Hepatocyte (in vitro differentiated cells): ENCODE measurements around the gene WDR72. TPM values are rescaled to one million over a fixed set of nuclear protein-coding genes. Genes with fewer than 3 reads are reported as not detected.

Experiments
- DNase-seq: peaks from one replicate; pipeline ENCODE4 v3.0.0-alpha.2; 2016; ENCODE audit warnings: low spot score
- H2AFZ ChIP-seq: fragments of 200-600 bp; sonication (generic); 2 replicates; pipeline ENCODE4 v1.6.0; 2016; ENCODE audit warnings: antibody characterized with exemption, mild to moderate bottlenecking
- H3K27ac ChIP-seq: fragments of 200-600 bp; sonication (generic); 2 replicates; pipeline ENCODE4 v1.5.1; 2016; ENCODE audit warnings: mild to moderate bottlenecking
- H3K27me3 ChIP-seq: fragments of 200-600 bp; sonication (generic); 2 replicates; pipeline ENCODE4 v1.6.1; 2016
- H3K36me3 ChIP-seq: fragments of 200-600 bp; sonication (generic); replicated peaks from 2 replicates; pipeline ENCODE4 v1.5.1; 2016; ENCODE audit warnings: low read depth; ENCODE audit not compliant: insufficient read depth
- H3K4me1 ChIP-seq: fragments of 200-600 bp; sonication (generic); 2 replicates; pipeline ENCODE4 v1.5.1; 2016; ENCODE audit warnings: mild to moderate bottlenecking, moderate library complexity; ENCODE audit not compliant: insufficient read depth
- H3K4me2 ChIP-seq: fragments of 200-600 bp; sonication (generic); 2 replicates; pipeline ENCODE4 v1.6.0; 2016
- H3K4me3 ChIP-seq: fragments of 200-600 bp; sonication (generic); 2 replicates; pipeline ENCODE4 v1.5.1; 2016; ENCODE audit warnings: mild to moderate bottlenecking
- H3K79me2 ChIP-seq: fragments of 200-600 bp; sonication (generic); 2 replicates; pipeline ENCODE4 v1.6.0; 2017; ENCODE audit warnings: mild to moderate bottlenecking
- H3K9me2 ChIP-seq: fragments of 200-600 bp; sonication (generic); replicated peaks from 2 replicates; pipeline ENCODE4 v1.6.0; 2017; ENCODE audit warnings: mild to moderate bottlenecking; ENCODE audit not compliant: insufficient read depth
- H3K9me3 ChIP-seq: fragments of 200-600 bp; sonication (generic); 2 replicates; pipeline ENCODE4 v1.5.1; 2016; ENCODE audit warnings: low read depth, mild to moderate bottlenecking
- H4K20me1 ChIP-seq: fragments of 200-600 bp; sonication (generic); 2 replicates; pipeline ENCODE4 v1.6.0; 2016; ENCODE audit warnings: mild to moderate bottlenecking; ENCODE audit not compliant: insufficient read depth, poor library complexity, severe bottlenecking
- EZH2 ChIP-seq: fragments of 200-600 bp; sonication (generic); IDR thresholded peaks from 2 replicates; pipeline ENCODE4 v1.6.1; 2016; ENCODE audit warnings: antibody characterized with exemption, mild to moderate bottlenecking, borderline replicate concordance
- EZH2phosphoT487 ChIP-seq: fragments of 200-600 bp; sonication (generic); IDR thresholded peaks from one replicate; pipeline ENCODE4 v1.6.1; 2018; ENCODE audit warnings: antibody characterized with exemption, mild to moderate bottlenecking, low read depth, moderate library complexity; ENCODE audit not compliant: unreplicated experiment, severe bottlenecking
- WGBS: methylation state at CpG from one replicate; pipeline ENCODE4 v1.1.6; 2016; ENCODE audit warnings: low lambda C conversion rate; ENCODE audit errors: missing lambda C conversion rate; 5-methylcytosine and 5-hydroxymethylcytosine counted together
- polyA plus RNA-seq: library from polyadenylated mRNA; unstranded; fragments of >200 nt; fragmentation: Nextera tagmentation; extraction: Ambion mirVana; gene quantifications from 2 replicates; pipeline ENCODE4 v1.2.1, GENCODE V29; 2016
- total RNA-seq: library from RNA; depleted of rRNA; stranded (reverse); fragments of >200 nt; gene quantifications from 2 replicates; pipeline ENCODE4 v1.2.3, GENCODE V29; 2014
- TF ChIP-seq, protein P1 (sequence below): fragments of 200-600 bp; sonication (generic); IDR thresholded peaks from 2 replicates; pipeline ENCODE4 v1.5.1; 2016; ENCODE audit warnings: antibody characterized with exemption, mild to moderate bottlenecking; ENCODE audit not compliant: poor library complexity

The WDR72 gene
- total and polyA plus RNA-seq, 2 experiments from 2014 or later = 3.5 to 6.4 TPM

DNA sequence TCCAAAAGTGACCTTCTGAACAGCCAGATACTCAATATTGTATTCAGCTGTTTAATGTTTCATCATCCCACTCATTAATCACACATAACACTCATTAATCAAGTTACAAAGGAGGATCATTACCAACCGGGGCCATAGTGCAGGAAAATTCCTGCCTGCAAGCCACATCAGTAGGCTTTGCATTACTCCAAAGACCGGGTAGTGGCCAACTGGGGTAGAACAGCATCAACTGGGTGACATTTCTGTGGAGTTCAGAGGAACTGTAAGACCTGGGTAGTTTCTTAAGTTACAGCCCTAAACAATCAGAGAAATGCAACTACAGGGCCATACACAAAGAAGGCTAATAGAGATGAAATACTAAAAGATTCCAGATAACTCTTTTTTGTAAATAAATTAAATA lies 253.1 kb downstream of the WDR72 start:
- no peak for DNase-seq
- H2AFZ ChIP-seq = no peak overlapping the region
- H3K27me3 ChIP-seq = no peaks in the 10 kb centered on the region
- no peak overlapping the region for H3K4me3 ChIP-seq
- H3K9me2 ChIP-seq = no peaks in the 10 kb centered on the region
- no peaks in the 10 kb centered on the region for H3K79me2 ChIP-seq
- no peaks in the 10 kb centered on the region for H3K36me3 ChIP-seq
- no peak overlapping the region for H3K27ac ChIP-seq
- WGBS = 83% methylated on average over 2 of the region's 2 CpGs
- H3K9me3 ChIP-seq = no peaks in the 10 kb centered on the region
- no peaks in the 10 kb centered on the region for H3K4me1 ChIP-seq
- no peak for TF ChIP-seq EZH2
- TF ChIP-seq EZH2phosphoT487 = no peak
- TF ChIP-seq, protein P1, sequence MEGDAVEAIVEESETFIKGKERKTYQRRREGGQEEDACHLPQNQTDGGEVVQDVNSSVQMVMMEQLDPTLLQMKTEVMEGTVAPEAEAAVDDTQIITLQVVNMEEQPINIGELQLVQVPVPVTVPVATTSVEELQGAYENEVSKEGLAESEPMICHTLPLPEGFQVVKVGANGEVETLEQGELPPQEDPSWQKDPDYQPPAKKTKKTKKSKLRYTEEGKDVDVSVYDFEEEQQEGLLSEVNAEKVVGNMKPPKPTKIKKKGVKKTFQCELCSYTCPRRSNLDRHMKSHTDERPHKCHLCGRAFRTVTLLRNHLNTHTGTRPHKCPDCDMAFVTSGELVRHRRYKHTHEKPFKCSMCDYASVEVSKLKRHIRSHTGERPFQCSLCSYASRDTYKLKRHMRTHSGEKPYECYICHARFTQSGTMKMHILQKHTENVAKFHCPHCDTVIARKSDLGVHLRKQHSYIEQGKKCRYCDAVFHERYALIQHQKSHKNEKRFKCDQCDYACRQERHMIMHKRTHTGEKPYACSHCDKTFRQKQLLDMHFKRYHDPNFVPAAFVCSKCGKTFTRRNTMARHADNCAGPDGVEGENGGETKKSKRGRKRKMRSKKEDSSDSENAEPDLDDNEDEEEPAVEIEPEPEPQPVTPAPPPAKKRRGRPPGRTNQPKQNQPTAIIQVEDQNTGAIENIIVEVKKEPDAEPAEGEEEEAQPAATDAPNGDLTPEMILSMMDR = no peak
- no peak overlapping the region for H3K4me2 ChIP-seq
- H4K20me1 ChIP-seq = no peaks in the 10 kb centered on the region

DNA sequence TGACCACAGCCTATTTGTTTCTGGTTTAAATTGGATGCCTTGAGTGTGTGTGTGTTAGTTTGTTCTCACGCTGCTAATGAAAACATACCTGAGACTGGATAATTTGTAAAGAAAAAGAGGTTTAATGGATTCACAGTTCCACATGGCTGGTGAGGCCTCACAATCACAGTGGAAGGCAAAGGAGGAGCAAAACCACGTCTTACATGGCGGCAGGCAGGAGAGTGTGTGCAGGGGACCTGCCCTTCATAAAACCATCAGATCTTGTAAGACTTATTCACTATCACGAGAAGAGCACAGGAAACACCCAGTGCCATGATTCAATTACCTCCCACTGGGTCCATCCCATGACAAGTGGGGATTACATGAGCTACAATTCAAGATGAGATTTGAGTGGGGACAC lies 260.5 kb downstream of the WDR72 start:
- H4K20me1 ChIP-seq = no peaks in the 10 kb centered on the region
- H3K9me2 ChIP-seq = no peaks in the 10 kb centered on the region
- no peak for DNase-seq
- WGBS = 74% methylated on average over 4 of the region's 4 CpGs
- H3K4me2 ChIP-seq = no peak overlapping the region
- no peaks in the 10 kb centered on the region for H3K36me3 ChIP-seq
- no peaks in the 10 kb centered on the region for H3K27me3 ChIP-seq
- H3K79me2 ChIP-seq = no peaks in the 10 kb centered on the region
- H3K27ac ChIP-seq = no peak overlapping the region
- TF ChIP-seq EZH2phosphoT487 (no peak), EZH2 (no peak)
- TF ChIP-seq, protein P1 = no peak
- H3K4me3 ChIP-seq = no peak overlapping the region
- H3K9me3 ChIP-seq = no peaks in the 10 kb centered on the region
- no peaks in the 10 kb centered on the region for H3K4me1 ChIP-seq
- no peak overlapping the region for H2AFZ ChIP-seq

DNA sequence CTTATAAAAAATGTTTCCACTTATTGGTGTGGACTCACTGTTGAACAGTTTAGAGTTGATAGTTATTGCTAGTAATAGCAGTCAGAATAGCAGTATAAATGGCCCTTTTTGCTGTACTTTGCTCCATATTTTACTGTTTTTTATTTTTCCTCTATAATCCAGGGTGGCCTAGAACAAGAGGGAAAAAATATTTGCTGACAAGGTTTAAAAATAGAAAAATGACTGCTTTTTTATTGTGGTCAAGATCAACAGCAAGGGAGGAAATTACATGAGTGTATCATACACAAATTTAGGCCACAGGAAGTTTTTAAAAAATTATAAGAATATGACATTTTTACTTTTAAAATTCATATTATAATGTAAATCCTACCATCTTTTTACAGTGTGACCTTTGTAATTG lies 269.1 kb downstream of the WDR72 start:
- H3K9me3 ChIP-seq = no peaks in the 10 kb centered on the region
- no peaks in the 10 kb centered on the region for H3K79me2 ChIP-seq
- H3K27me3 ChIP-seq = no peaks in the 10 kb centered on the region
- no peaks in the 10 kb centered on the region for H4K20me1 ChIP-seq
- TF ChIP-seq EZH2phosphoT487 (no peak), EZH2 (no peak)
- TF ChIP-seq, protein P1 = no peak
- no peak for DNase-seq
- H3K27ac ChIP-seq = no peak overlapping the region
- no peaks in the 10 kb centered on the region for H3K9me2 ChIP-seq
- H3K4me2 ChIP-seq = no peak overlapping the region
- H3K4me1 ChIP-seq = no peaks in the 10 kb centered on the region
- H2AFZ ChIP-seq = no peak overlapping the region
- H3K36me3 ChIP-seq = no peaks in the 10 kb centered on the region
- no peak overlapping the region for H3K4me3 ChIP-seq

DNA sequence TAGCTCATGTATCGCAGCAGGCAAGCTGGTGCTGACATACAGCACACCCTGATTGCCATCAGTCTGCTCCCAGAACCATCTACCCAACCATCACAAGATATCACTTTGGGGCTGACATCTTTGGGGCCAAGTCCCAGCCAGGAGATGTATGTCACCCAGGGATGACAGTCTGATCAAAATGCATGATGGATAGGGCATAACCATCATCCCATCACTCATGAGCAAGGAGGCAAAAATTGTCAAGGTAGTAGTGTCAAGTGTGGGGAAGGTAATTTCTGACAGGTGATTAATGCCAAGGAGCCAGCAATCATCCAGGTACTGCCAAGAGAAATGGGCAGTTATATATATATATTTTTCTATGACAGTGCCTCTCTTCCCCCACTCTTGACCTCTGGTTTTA lies 277.4 kb downstream of the WDR72 start:
- TF ChIP-seq, protein P1 = no peak
- TF ChIP-seq EZH2 (no peak), EZH2phosphoT487 (no peak)
- no peaks in the 10 kb centered on the region for H3K27me3 ChIP-seq
- H3K4me1 ChIP-seq = no peaks in the 10 kb centered on the region
- H3K9me3 ChIP-seq = no peaks in the 10 kb centered on the region
- no peak overlapping the region for H3K27ac ChIP-seq
- no peaks in the 10 kb centered on the region for H3K9me2 ChIP-seq
- H3K36me3 ChIP-seq = no peaks in the 10 kb centered on the region
- 100% methylated on average over 1 of the region's 1 CpG for WGBS
- no peaks in the 10 kb centered on the region for H3K79me2 ChIP-seq
- no peaks in the 10 kb centered on the region for H4K20me1 ChIP-seq
- no peak overlapping the region for H2AFZ ChIP-seq
- H3K4me3 ChIP-seq = no peak overlapping the region
- DNase-seq = no peak
- H3K4me2 ChIP-seq = no peak overlapping the region
